GM21515 (cell line): Measurements from ENCODE around the gene RAD51.

Experiments used
- ATAC-seq: cut with Tn5 transposase; IDR thresholded peaks from one replicate; pipeline ENCODE4 v1.9.1; 2021; ENCODE audit not compliant: unreplicated experiment

RAD51 gene

DNA sequence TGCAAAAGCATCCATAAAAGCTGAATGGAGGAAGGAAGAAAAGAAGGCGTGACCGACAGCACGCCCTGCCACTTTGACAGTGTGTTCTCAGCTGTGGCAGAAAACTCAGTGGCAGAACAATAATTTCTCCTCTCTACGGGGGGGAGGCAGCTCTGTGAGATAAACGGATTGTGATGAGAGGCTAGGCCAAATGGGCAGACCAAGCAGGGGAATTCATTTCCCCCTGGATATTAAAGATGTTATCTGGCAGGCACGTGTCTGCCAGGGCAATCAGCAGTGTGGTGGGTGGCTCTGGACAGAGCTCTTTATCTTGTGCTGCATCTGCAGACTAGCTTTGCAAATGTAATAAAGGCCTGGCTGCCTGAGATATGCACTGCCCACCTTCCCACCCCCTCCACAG lies 62.0 kb downstream of the RAD51 start:
- ATAC-seq, result no peak

DNA sequence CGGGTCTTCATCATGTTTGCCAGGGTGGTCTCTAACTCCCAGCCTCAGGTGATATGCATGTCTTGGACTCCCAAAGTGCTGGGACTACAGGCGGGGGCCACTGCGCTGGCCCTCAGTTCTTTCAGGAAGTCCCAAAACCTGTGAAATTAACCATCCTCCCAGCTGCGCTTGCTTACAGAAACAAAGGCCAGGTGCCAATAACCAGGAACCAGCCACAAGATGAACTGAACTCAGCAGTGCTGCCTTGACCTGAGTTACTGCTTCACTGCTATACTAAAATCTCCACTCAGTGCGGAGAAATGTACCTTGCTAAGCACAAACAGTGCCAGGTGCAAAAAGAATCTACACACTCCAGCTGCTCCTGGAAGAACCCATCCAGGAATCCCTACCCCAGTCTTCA lies 65.0 kb downstream of the RAD51 start:
- no peak for ATAC-seq

DNA sequence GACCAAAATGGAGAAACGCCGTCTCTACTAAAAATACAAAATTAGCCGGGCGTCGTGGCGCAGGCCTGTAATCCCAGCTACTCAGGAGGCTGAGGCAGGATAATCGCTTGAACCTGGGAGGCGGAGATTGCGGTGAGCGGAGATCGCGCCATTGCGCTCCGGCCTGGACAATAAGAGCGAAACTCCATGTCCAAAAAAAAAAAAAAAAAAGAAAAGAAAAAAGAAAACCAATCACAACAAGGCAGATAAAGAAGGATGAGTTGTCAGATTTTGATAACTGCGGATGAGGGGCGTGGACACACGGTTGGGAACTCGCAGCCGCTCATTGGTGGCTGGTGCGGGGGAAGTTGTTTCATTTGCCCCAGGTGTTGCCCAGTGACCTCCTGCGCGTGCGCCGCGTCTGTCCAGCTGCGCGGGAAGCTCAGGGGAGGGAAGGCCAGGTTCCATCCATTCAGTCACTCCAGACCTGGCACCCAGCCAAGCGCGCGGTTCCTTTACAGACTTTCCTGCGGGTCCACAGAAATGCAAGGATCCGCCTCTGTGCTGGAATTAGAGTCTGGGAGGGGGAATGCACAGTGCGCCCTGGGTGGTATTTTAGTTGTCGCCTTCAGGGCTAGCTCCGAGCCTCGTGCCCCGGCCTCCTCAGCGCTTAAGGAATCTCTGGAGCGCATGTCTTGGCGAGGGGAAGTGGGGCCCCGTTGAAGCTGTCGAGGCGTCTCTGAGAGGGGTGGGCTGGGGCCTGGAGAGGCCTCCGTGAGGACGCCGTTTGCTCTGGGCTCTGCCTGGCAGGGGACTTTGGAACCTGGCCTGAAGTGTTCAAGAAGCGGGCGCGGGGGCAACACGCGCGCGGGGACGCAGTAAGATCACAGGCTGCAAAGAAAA lies 68.2 kb downstream of the RAD51 start:
- peak; percentile 11 for ATAC-seq

DNA sequence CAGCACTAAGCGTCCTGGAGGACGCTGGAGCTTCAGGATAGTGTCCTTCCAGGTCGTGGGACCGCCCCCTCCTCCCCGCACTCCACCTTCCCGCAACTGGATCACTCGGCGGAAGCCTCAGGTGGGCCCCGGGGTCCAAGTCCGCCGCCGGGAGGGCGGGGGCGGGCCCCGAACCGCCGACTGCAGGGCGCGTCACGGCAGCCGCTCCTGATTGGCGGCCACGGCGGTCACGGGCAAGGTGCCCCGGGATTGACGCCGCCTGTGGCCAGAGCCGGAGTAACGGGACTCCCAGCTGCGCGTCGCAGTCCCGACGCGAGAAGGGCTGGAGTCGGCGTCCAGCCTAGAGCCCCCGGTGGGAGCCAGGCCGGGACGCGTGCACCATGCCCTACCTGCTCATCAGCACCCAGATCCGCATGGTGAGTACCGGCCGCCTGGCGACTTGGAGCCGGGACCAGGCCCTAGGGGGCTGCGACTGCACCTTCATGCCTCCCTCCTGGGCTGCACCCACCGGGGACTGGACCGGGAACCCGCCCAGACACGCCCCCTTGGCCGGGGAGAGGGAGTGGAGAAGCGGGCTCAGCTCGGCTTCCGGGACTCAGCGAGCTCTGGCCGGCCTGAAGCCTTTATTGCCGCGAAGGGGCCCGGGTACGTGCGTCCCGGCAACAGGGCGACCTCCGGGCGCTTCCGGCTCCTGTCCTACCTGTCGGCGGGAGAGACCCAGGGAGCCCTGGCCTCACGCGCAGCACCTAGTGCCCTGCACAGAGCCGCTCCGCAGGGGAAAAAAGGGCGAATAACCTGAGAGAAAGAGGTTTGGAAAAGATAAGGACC lies 69.0 kb downstream of the RAD51 start, which contains the start of gene GCHFR:
Gene GCHFR, plus strand, starts transcription at position 268 of the 828 bp plus-strand sequence. Its CDS starts 113 bp downstream, at position 381.
- peak; percentile 52 for ATAC-seq

DNA sequence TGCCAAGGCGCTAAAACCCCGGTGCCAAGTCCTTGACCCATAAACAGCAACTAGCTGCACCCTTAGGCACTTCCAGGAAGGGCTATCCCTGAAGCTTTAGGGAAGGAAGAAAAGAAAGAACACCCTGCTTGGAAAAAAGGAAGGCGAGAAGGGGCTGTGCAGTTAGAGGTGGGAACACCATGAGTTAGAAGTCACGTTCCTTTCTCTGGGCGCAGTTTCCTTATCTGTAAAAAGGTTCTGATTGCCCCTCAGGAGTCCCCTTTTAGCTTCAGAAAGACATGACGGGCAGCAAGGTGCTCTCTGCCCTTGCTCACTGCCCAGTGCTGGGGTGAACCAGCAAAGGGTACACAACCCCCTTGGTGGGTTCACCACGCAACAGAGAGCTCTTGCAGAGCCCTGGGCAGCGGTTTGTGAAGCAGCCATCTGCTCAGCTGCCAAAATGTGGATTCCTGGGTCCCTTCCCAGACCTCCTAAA lies 69.7 kb downstream of the RAD51 start:
- ATAC-seq, result no peak

DNA sequence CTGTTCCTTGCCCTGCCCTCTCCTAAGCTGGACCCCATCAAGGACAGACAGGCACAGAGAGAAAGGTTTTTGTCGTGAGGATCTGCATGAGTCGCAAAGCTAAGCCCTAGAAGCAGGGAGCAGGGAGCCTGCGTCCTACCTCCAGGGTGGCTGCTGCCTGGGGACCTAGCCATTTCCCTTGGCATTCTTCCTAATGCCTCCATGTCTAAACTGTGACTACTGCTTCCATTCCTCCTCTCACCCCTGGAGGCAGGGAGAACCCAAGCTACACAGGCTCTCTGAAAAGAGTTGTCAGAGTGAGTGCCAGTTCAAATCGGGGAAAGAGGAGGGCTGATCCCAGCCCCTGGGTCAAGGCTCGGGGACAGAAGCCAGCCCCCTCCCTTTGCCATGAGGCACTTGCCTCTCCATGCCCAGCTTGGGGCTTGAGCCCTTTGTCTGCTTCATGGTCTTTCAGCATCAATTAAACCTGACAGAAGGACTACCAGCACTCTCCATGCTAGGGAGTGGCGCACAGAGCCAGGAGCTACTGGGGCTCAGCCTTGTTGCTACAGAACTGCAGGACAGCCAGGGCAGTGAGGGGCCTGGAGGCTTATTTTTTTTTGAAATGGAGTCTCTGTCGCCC lies 71.3 kb downstream of the RAD51 start:
- no peak for ATAC-seq

DNA sequence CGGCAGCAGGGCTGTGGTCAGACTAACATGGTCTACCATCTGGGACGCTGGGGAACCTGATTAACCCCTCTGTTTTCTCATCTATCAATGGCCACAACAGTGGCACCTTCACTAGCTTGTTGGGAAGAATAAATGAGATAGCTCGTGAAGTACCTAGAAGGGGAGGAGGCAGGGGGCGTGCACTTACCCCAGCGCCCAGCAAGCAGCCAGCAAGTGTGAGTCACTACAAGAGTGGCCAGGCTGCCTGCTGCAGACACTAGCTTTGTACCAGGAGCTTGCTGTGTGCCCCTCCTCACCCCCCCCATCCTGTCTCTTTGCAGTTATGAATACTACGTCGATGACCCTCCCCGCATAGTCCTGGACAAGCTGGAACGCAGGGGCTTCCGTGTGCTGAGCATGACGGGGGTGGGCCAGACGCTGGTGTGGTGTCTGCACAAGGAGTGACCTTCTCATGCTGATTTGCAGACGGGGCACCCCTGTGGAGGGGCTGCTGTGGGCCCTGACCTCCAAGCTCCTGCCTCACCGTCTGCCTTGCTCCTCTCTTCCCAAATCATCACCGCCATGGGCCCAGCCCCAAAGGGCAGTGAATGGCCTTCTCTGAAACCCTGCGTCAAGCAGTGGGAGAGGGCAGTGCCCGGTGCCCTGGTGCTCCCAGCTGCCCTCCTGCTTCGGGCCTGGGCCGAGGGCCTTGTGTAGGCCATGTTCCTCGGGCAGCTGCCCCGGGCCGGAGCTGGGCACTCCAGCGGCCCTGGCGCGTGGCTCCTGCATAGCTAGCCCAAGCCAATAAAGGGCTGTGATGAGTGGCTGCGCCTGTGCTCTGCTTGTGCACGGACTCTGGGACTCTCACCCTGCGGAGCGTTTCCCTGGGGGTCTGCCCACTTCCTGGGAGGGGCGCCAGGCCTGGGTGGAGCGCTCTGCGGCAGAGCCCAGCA lies 72.2 kb downstream of the RAD51 start:
- no peak for ATAC-seq

DNA sequence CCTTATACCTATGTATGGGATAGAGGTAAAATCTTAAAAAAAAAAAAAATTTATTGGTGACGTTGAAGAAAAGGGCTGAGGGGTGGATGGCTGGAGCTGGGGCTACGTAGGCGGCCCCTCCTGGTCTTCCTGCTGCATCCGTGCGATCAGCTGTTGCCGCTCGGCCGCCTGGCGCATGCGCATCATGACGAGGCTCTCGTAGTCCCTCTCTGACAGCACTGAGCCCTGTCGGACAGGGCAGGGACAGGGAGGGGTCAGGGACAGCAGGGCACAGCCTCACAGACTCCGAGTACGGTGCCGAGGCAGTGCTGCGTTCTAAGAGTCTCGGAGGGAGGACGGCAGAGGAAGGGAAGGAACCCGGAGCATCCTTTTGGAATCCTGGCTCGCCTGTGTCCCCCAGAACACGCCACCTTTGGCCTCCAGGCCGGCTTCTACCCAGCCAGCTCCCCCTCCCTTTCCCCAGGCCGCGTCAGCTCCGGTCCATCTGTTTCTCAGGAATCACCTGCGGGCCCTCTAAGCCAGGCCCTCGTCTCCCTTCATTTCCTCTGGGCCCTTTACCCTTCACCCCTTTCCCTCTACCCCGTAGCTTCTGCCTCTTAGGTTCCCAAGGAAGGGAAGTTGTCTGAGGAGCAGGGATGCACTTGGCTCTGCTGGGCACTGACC lies 73.0 kb downstream of the RAD51 start:
- ATAC-seq, result no peak

DNA sequence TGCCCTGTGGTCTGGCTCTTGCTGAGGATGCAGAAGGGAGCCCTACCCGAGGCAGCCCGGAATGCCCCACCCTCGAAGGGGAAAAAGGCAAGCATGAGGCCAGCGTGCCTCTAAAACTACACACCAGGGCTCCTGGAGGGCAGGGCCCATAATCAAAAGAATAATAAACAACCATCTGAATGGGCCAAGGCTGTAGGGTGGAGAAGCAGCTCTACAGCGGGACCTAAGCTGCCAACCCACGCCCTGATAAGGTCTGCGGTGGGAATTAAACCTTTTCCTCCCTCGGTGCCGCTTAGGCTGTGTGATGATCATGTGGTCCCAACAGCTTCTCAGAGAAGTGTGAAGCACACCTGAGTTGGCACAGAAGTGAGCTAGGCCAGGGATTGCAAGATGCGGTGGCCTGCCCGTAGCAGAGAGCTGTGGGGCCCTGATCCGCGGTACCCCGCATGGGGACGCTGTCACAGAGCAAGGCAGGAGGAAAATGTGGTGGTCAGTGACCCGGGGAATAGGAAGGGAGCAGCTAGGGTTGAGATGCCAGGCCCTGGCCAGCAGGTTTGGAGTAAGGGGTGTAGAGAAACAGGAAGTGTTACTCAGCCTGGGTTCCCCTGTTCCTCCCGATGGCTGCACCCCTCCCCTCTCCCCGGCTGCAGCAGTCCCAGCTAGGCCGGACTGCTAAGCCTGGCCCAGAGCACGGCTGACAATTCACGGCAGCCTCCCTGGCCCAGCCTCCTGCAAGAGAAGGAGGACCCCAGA lies 73.7 kb downstream of the RAD51 start:
- no peak for ATAC-seq

DNA sequence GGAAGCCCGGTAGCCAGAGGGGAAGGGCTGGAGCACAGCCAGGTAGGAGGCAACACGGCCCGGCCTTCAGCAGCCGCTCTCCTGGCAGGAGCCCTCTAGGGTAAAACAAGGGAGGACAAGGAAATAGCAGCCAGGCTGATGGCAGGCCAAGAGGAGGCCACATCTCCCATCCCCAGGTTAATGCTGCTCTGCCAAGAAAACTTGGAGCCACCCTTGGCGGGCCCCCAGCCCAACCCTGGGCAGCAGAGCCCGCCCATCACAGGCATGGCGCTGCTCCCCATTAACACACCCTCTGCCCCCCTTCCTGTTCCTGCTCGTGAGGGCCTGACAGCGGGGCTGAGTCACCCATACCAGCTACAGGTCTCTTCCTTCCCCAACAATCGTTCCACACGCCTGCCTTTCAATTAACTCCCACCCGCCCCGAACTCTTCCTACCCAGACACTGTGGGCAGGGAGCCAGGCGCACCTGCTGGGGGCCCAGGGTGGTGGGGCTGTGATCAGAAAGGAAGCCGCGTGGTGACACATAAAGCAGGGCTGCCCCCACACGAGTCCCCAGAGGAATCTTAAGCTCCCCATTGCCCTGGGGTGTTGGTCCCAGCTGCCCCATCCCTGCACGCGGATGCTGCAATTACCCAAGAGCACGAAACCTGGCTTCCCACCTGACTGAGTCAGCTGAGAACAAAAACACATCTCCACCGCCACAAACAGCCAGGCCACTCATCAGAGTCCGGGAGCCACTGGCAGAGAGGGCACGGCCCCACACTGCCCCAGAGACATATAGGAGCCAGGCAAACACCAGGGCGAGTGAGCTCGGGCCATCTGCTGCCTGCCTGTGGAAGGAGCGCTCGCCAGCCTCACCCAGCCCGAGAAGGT lies 74.5 kb downstream of the RAD51 start, which contains the start of gene C15orf62:
Gene C15orf62, plus strand, starts transcription at position 707 of the 873 bp plus-strand sequence. CDS start 516 bp downstream, outside the sequence.
- ATAC-seq, result peak; percentile 35

DNA sequence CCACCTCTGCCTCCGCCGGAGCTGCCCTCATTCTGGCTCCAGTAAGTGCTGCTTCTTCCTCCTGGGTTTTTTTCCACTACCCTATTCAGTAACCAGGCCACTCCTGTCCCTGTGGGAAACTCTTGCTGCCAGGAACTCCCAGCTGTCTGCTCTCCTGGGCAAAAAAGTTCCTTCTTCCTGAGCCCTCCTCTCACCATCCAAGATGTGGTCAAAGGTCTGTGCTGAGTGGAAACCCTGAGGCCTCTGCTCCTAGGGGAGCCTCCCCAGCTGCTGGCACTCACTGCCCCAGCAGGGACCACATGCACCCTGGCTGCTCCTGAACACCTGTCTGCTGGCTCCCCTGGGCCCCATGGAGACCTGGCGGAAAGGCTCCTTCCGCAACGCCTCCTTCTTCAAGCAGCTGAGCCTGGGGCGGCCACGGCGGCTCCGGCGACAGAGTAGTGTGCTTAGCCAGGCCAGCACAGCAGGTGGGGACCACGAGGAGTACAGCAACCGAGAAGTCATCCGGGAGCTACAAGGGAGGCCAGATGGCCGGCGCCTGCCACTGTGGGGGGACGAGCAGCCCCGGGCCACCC lies 75.3 kb downstream of the RAD51 start:
- no peak for ATAC-seq

DNA sequence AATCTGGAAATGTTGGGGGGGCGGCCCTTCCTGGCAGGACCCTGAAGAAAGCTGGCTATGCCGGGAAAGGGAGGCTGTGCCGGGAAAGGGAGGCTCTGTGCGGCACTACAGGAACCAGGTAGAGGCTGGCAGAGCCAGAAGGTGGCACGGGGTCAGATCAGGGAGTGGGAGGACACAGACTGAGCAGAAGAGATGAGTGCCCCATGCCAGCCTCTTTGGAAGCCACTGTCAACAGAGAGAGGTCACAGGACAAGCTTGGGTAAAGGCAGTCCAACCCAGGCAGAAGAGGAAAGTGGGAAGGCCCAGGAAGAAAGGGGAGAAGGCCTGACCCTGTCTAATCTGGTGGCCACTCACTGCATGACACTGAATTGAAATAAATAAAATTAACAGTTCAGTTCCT lies 76.3 kb downstream of the RAD51 start:
- no peak for ATAC-seq

DNA sequence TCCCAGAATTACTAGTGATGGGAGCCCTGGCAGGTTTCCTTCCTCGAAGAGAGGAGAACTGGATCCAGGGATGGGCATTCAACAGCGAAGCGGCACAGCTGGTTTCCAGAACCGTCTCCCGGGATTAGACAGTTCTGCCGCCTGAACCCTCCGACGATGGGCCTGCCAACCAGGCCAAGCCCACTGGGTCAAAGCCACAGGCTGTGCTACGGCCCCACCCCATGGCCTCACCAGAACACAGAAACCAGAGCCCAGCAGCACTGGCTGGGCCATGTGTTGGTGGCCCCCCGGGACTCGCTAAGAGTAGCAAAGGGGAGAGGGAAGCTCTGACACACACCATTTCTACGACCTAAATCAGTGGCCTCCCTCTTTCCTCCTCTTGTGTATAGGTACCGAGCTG lies 77.0 kb downstream of the RAD51 start:
- no peak for ATAC-seq

DNA sequence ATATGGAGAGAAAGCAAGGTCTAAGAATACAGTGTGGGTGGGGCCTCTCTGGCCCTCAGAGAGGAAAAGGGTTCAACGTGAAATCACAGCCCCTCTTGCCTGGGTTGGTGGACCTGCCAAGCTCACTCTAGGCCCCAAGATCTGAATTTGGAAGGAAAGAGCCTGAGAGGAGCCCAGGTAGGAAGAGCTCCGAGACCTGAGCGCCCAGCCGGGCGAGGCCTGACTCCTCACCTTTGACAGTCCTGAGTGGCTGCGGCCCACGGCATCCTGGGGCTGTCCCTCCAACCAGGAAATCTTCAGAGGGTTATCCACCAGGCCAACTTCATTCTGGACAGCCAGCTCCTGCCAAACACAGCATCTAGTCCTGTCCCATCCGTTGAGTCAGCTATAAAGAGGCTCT lies 78.5 kb downstream of the RAD51 start:
- no peak for ATAC-seq

DNA sequence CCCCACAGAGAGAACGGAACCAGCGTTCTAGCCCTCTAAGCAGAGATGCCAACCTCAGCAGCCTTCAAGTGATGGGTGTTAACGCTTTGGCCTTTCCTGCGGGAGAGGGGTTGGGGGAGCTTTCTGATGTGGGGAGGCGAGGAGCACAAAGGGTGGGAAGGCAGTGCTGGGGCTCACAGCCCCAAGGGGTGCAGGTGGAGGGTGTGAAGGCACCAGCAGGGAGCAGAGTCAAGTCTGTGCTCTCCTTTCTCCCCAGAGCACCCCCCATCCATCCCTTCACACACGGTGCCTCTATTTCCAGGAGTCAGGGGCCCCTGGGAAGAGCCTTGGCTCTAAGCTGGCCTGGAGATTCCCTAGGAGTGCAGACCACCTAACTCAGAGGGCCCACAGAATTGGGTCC lies 78.9 kb downstream of the RAD51 start:
- ATAC-seq, result no peak

DNA sequence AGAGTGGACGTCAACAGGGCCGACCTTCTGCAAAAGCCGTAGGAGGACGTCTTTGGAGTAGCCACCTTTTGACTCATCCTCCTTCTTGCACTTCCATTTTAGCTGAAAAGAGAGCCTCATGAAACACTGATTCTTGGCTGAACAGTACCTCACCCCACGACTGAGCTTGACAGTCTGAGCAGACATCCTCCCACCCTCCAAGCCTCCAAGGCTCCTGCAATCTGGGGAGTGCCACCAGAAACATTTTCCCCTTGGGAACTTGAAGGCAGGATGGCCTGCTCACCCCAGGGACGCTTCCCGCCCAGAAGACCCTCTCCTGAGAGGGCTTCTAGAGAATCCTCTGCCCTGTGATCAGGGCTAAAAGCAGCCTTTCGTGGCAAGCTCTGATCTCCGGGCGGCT lies 80.0 kb downstream of the RAD51 start:
- ATAC-seq, result no peak

DNA sequence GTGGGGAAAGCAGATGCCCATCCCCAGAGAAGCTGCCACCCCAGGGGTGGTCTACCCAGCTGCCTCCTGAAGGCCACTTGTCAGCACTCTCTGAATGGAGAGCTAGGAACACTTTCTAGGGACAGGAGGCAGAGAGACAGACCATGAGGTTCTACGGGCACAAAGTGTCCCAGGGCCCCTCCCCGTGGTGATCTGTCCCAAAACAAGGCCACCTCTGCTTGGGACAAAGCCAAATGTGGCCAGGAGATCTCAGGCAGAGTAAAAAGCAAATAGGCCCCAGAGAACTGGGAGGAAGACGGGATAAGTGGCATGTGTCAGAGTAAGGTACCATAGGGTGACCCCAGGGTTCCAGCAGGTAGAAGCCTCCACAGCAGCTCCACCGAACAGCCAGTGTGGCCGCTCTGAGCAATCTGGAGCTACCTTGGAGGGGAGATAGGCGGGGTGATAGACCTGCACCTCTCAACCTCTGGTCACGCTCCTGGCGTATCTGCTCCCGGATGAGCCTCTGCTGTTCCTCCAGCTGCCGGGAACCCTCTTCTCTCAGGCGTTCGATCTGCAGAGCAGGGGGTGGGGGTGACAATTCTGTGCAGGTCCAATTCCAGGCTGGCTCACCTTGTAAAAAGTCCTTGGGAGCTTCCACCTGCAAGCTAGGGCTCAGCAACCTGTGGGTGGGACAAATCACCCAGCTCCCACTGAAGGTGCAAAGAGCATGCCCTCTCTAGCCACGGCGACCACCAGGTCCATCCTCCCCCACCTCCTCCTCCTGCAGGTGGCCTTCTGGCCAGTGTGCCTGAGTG lies 81.0 kb downstream of the RAD51 start:
- ATAC-seq, result no peak
